HG02763 (cell line): ENCODE data around the gene DVL3.
"Not testable (repeated sequence)": the region's sequence is repeated elsewhere in the genome, so short reads cannot be mapped to it uniquely, and the experiment has no call there.

ENCODE experiments used
- ATAC-seq: cut with Tn5 transposase; IDR thresholded peaks from one replicate; pipeline ENCODE4 v1.9.1; 2021; ENCODE audit warnings: mild to moderate bottlenecking, moderate library complexity; ENCODE audit not compliant: unreplicated experiment

The DVL3 gene

GRCh38 chr3:184155644-184156521 is 706 bp downstream of the DVL3 start:
- peak; percentile 16 for ATAC-seq

GRCh38 chr3:184156522-184156955 is 1.4 kb downstream of the DVL3 start:
- no peak for ATAC-seq

- ATAC-seq, result no peak
Measured at GRCh38 chr3:184157206-184157605, 2.0 kb downstream of the DVL3 start.

GRCh38 chr3:184158404-184158803 is 3.2 kb downstream of the DVL3 start:
- ATAC-seq, result no peak

- no peak for ATAC-seq
Measured at GRCh38 chr3:184160456-184160855, 5.3 kb downstream of the DVL3 start.

GRCh38 chr3:184162571-184163070 is 7.4 kb downstream of the DVL3 start:
- ATAC-seq, result not testable (repeated sequence)

GRCh38 chr3:184164648-184165330 is 9.6 kb downstream of the DVL3 start:
- ATAC-seq, result no peak

- ATAC-seq, result no peak
Measured at GRCh38 chr3:184165543-184165942, 10.4 kb downstream of the DVL3 start.

GRCh38 chr3:184166671-184167070 is 11.5 kb downstream of the DVL3 start:
- no peak for ATAC-seq

GRCh38 chr3:184167786-184168185 is 12.6 kb downstream of the DVL3 start:
- no peak for ATAC-seq

GRCh38 chr3:184168363-184169120 is 13.4 kb downstream of the DVL3 start:
- no peak for ATAC-seq

GRCh38 chr3:184169896-184170875 is 15.0 kb downstream of the DVL3 start:
- ATAC-seq, result no peak

- ATAC-seq, result no peak
Measured at GRCh38 chr3:184171562-184171961, 16.4 kb downstream of the DVL3 start.

- no peak for ATAC-seq
Measured at GRCh38 chr3:184172681-184173373, 17.6 kb downstream of the DVL3 start.

GRCh38 chr3:184173374-184173722 is 18.2 kb downstream of the DVL3 start:
- ATAC-seq, result no peak

GRCh38 chr3:184174284-184174645 is 19.1 kb downstream of the DVL3 start:
- ATAC-seq, result no peak

- ATAC-seq, result peak; percentile 96
Measured at GRCh38 chr3:184174646-184175492, 19.7 kb downstream of the DVL3 start, which contains the start of gene AP2M1. Gene AP2M1 (plus strand): TSS chr3:184174855. CDS start chr3:184176994, 2,139 bp downstream.

- ATAC-seq, result no peak
Measured at GRCh38 chr3:184175506-184175905, 20.3 kb downstream of the DVL3 start.

GRCh38 chr3:184175981-184176376 is 20.8 kb downstream of the DVL3 start:
- no peak for ATAC-seq
